Gastroesophageal sphincter (tissue), 4 donors: Measurements from ENCODE around the gene MAP3K1. TPM values are rescaled to one million over a fixed set of nuclear protein-coding genes. Genes with fewer than 3 reads are reported as not detected.

ENCODE experiments used
- ATAC-seq: fragments of 150-250 bp; one replicate; pipeline ENCODE4 v1.9.1; 2016; ENCODE audit warnings: mild to moderate bottlenecking, moderate library complexity
- H3K27ac ChIP-seq, 4 donors: fragments of 200-600 bp; sonication (generic) in 3 of 4; 1 replicate in 3 of 4; 2 replicates in 1 of 4; pipeline ENCODE4 v1.5.1; 2016 to 2019
- H3K27me3 ChIP-seq: fragments of 200-600 bp; sonication (generic); one replicate; pipeline ENCODE4 v1.5.1; 2019
- H3K36me3 ChIP-seq, 2 donors: fragments of 200-600 bp; sonication (generic); one replicate each; pipeline ENCODE4 v1.5.1; 2019; ENCODE audit warnings: control low read depth in 1 of 2
- H3K4me1 ChIP-seq, 3 donors: fragments of 200-600 bp; sonication (generic); 1 replicate in 2 of 3; 2 replicates in 1 of 3; pipeline ENCODE4 v1.5.1; 2016 to 2019; ENCODE audit warnings: control low read depth in 2 of 3
- H3K4me3 ChIP-seq, 2 donors: fragments of 200-600 bp; sonication (generic); one replicate each; pipeline ENCODE4 v1.5.1; 2019; ENCODE audit warnings: mild to moderate bottlenecking in 1 of 2, moderate library complexity in 1 of 2
- H3K9me3 ChIP-seq, 3 donors: fragments of 200-600 bp; sonication (generic); one replicate each; pipeline ENCODE4 v1.5.1; 2017 to 2019; ENCODE audit warnings: control low read depth in 2 of 3
- EP300 ChIP-seq: sonication (generic); formaldehyde crosslinking; IDR thresholded peaks from one replicate; pipeline ENCODE4 v1.6.1; 2017; ENCODE audit warnings: antibody characterized with exemption, mild to moderate bottlenecking
- POLR2A ChIP-seq, 2 donors: fragments of 450-650 bp; IDR thresholded peaks; one replicate each; pipeline ENCODE4 v1.6.1; 2017; ENCODE audit warnings: antibody characterized with exemption in 2 of 2, mild to moderate bottlenecking in 2 of 2, moderate library complexity in 1 of 2
- POLR2AphosphoS5 ChIP-seq: sonication (generic); formaldehyde crosslinking; IDR thresholded peaks from one replicate; pipeline ENCODE4 v1.6.1; 2017; ENCODE audit warnings: antibody characterized with exemption
- WGBS, 2 donors: methylation state at CpG; one replicate each; pipeline ENCODE4 v1.1.5; 2018; ENCODE audit warnings: low coverage in 1 of 2; 5-methylcytosine and 5-hydroxymethylcytosine counted together
- total RNA-seq, 4 donors: library from RNA; depleted of rRNA; stranded (reverse); fragments of >200 nt; gene quantifications; one replicate each; pipeline ENCODE4 v1.1.0, GENCODE V29; 2016
- TF ChIP-seq, protein P1 (sequence below), 4 experiments: fragments of 200-600 bp in 2 of 4; fragments of 450-650 bp in 2 of 4; sonication (generic) in 1 of 4; IDR thresholded peaks; one replicate each; pipeline ENCODE4 v1.5.1; 2017 to 2019; ENCODE audit warnings: antibody characterized with exemption in 4 of 4, mild to moderate bottlenecking in 2 of 4, moderate library complexity in 2 of 4

MAP3K1 gene
- total RNA-seq, 4 donors from 2014 or later: 7.6 to 16.0 (median 9.7) TPM

DNA sequence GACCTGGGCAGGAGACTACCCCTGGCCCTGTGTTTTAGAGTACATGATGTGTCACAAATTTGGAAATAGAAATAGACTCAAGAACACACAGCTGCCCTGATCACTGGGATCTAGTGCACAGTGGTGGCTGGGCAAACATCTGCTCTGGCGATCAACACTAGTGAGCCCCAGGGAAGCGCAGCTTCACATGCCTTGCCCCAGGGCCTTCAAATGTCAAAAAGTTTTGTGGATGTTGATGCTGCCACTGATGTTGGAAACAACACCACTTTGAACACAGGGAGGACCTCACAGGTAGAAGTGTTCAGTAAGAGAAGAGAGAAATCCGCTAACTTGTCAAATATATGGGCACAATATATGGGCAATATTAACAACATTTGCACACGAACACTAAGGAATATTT lies 7.1 kb upstream of the MAP3K1 start:
- no peaks in the 10 kb centered on the region for H3K36me3 ChIP-seq
- WGBS, 2 donors: 86 to 100% methylated on average over 1 of the region's 4 CpGs
- no peaks in the 10 kb centered on the region for H3K27me3 ChIP-seq
- ATAC-seq: no peak
- H3K4me1 ChIP-seq: no peaks in the 10 kb centered on the region
- TF ChIP-seq EP300: no peak
- H3K9me3 ChIP-seq: no peaks in the 10 kb centered on the region
- no peak overlapping the region for H3K27ac ChIP-seq
- H3K4me3 ChIP-seq: no peak overlapping the region

DNA sequence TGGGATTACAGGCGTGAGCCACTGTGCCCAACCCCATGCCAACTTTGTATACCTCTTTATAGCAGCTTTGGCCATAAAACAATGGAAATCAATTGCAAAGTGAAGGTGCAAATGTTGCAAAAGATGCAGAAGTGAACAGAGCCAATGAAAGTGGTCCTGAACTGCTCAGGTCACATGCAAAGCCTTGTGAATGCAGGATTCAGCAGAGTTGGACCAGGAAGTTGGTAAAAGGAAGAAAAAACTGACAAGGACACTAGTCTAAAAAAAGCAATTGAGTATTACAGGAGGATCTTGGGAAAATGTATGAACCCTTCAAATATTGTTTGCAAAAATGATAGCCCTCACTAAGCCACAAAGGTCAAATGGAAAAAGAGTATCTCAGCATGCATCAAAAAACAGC lies 4.5 kb upstream of the MAP3K1 start:
- TF ChIP-seq, protein P1, sequence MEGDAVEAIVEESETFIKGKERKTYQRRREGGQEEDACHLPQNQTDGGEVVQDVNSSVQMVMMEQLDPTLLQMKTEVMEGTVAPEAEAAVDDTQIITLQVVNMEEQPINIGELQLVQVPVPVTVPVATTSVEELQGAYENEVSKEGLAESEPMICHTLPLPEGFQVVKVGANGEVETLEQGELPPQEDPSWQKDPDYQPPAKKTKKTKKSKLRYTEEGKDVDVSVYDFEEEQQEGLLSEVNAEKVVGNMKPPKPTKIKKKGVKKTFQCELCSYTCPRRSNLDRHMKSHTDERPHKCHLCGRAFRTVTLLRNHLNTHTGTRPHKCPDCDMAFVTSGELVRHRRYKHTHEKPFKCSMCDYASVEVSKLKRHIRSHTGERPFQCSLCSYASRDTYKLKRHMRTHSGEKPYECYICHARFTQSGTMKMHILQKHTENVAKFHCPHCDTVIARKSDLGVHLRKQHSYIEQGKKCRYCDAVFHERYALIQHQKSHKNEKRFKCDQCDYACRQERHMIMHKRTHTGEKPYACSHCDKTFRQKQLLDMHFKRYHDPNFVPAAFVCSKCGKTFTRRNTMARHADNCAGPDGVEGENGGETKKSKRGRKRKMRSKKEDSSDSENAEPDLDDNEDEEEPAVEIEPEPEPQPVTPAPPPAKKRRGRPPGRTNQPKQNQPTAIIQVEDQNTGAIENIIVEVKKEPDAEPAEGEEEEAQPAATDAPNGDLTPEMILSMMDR (IDR thresholded peaks at IDR 0.05): no peak
- TF ChIP-seq POLR2A (IDR thresholded peaks at IDR 0.05) (no peak), EP300 (no peak), POLR2AphosphoS5 (no peak)
- H3K4me3 ChIP-seq: no peak overlapping the region
- 83% methylated on average over 1 of the region's 1 CpG; no CpG with 5 or more reads in 1 of the 2 donors for whole genome bisulfite sequencing, 2 donors
- ATAC-seq: no peak
- H3K27ac ChIP-seq: no peak overlapping the region
- no peaks in the 10 kb centered on the region for H3K36me3 ChIP-seq
- H3K4me1 ChIP-seq: peaks cover 0 to 10% (median 0%) of the 10 kb centered on the region in 3 donors
- no peaks in the 10 kb centered on the region for H3K9me3 ChIP-seq
- H3K27me3 ChIP-seq: no peaks in the 10 kb centered on the region

DNA sequence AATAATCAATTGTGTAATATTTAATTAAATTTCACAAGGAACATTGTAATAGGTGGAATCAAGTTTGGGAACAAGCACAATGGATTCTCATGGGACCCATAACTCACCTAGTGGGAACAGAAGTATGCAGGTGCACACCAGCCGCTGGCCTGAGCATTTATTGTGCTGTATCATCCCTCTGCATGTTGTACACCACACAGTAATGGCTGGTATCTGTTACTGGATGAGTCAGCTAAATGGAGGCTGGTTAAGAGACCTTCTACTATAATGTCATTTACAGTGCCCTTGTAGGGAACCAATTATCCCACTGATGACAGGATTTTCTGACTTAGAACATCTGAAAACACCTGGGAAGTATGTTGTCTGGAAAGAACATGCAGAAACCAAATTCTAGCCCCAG lies 3.2 kb upstream of the MAP3K1 start:
- Histone ChIP-seq H3K4me3 (no peak overlapping the region), H3K27ac (no peak overlapping the region), H3K4me1 (peaks cover 0 to 15% (median 0%) of the 10 kb centered on the region in 3 donors), H3K27me3 (no peaks in the 10 kb centered on the region), H3K9me3 (no peaks in the 10 kb centered on the region), H3K36me3 (no peaks in the 10 kb centered on the region)
- ATAC-seq: no peak
- 88% methylated on average over 1 of the region's 1 CpG; no CpG with 5 or more reads in 1 of the 2 donors for WGBS, 2 donors
- TF ChIP-seq POLR2AphosphoS5 (no peak), POLR2A (IDR thresholded peaks at IDR 0.05) (no peak), EP300 (no peak)
- TF ChIP-seq, protein P1 (IDR thresholded peaks at IDR 0.05): no peak

- 72 to 82% methylated on average over 4 of the region's 4 CpGs for WGBS, 2 donors
- H3K27ac ChIP-seq: no peak overlapping the region
- no peaks in the 10 kb centered on the region for H3K27me3 ChIP-seq
- TF ChIP-seq, protein P1 (IDR thresholded peaks at IDR 0.05): no peak
- no peak for TF ChIP-seq POLR2A (IDR thresholded peaks at IDR 0.05)
- no peak for TF ChIP-seq POLR2AphosphoS5
- TF ChIP-seq EP300: no peak
- ATAC-seq: no peak
- H3K4me1 ChIP-seq: peaks cover 0 to 25% (median 0%) of the 10 kb centered on the region in 3 donors
- no peaks in the 10 kb centered on the region for H3K9me3 ChIP-seq
- H3K36me3 ChIP-seq: no peaks in the 10 kb centered on the region
- no peak overlapping the region for H3K4me3 ChIP-seq
Observed at GRCh38 chr5:56813302-56813701, 2.0 kb upstream of the MAP3K1 start.

DNA sequence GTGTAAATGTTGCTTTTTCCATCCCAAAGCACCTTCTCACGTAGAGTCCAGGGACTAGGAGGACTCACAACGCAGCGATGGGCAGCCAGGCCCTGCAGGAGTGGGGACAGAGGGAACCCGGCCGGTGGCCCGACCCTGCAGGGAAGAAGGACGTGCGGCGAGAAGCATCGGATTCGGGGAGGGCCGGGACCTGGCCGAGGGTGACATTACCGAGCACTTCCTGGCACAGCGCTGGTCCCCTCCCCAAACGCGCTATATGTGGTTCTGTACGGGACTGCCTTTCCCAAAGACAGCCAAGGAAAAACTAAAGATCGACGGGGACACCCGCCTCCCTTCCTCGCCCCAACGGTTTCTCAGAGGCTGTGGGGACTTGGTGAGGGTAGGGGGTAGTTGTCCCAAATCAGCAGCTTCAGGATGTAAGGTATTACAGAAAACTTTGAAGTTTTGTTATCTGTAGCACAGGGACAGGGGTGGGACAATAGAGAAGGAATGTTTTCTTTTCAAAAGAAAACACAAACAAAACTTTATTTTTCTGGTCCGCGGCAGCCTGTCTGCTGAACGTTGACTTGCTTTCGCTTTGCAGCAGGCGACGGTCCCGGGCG lies 887 bp upstream of the MAP3K1 start:
- peaks cover 0 to 37% (median 0%) of the 10 kb centered on the region in 3 donors for H3K4me1 ChIP-seq
- no peaks in the 10 kb centered on the region for H3K27me3 ChIP-seq
- TF ChIP-seq, protein P1 (IDR thresholded peaks at IDR 0.05): no peak
- peak; percentile 3 for TF ChIP-seq POLR2AphosphoS5
- peak overlapping the region; percentile 59 to 91 for H3K4me3 ChIP-seq
- no peaks in the 10 kb centered on the region for H3K36me3 ChIP-seq
- peak overlapping the region in 3 of 4 donors; percentile 93 to 94 (median 94) for H3K27ac ChIP-seq
- 5% methylated on average over 8 to 13 of the region's 31 CpGs for WGBS, 2 donors
- no peaks in the 10 kb centered on the region for H3K9me3 ChIP-seq
- ATAC-seq: no peak
